ENCODE results near the gene RHEB. TPM values are rescaled to one million over a fixed set of nuclear protein-coding genes. Genes with fewer than 3 reads are reported as not detected.
A peak's percentile ranks its signal among the peaks of the same experiment; 100 is the strongest.

Gene RHEB
- total RNA-seq, 2 donors from 2014 or later: 44.9 to 91.0 TPM

DNA sequence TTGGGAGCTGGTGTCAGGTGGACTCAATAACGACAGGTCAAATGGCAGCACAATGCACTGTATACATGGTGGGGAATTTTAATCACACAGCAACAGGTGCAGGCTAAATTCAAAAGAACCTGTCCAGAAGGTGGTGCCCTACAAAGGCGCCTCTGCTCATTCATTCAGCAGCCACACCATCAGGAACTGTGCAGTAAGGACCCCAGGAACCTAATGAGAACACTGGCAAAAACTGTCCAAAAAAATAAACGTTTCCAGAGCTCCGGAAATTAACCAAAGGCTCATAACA is 57.8 kb downstream of the RHEB start:
- intact Hi-C loops (cut with DNase I): no loop called here
- TF ChIP-seq, protein P1, sequence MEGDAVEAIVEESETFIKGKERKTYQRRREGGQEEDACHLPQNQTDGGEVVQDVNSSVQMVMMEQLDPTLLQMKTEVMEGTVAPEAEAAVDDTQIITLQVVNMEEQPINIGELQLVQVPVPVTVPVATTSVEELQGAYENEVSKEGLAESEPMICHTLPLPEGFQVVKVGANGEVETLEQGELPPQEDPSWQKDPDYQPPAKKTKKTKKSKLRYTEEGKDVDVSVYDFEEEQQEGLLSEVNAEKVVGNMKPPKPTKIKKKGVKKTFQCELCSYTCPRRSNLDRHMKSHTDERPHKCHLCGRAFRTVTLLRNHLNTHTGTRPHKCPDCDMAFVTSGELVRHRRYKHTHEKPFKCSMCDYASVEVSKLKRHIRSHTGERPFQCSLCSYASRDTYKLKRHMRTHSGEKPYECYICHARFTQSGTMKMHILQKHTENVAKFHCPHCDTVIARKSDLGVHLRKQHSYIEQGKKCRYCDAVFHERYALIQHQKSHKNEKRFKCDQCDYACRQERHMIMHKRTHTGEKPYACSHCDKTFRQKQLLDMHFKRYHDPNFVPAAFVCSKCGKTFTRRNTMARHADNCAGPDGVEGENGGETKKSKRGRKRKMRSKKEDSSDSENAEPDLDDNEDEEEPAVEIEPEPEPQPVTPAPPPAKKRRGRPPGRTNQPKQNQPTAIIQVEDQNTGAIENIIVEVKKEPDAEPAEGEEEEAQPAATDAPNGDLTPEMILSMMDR (IDR thresholded peaks at IDR 0.05): no peak
- TF ChIP-seq POLR2A (IDR thresholded peaks at IDR 0.05): no peak
- no peaks in the 10 kb centered on the region for H3K27me3 ChIP-seq
- no peaks in the 10 kb centered on the region for H3K9me3 ChIP-seq
- H3K27ac ChIP-seq: no peak overlapping the region
- H3K36me3 ChIP-seq (replicated peaks in 1 of 2; ENCODE audit: insufficient read depth in 1 of 2, low read depth in 2 of 2): peaks cover 0 to 9% of the 10 kb centered on the region in 2 donors
- WGBS, 2 donors: 62% methylated on average over 4 of the region's 4 CpGs
- H3K4me3 ChIP-seq: no peak overlapping the region
- peaks cover 23% of the 10 kb centered on the region for H3K4me1 ChIP-seq
- ATAC-seq (no peak), DNase-seq (no peak)

DNA sequence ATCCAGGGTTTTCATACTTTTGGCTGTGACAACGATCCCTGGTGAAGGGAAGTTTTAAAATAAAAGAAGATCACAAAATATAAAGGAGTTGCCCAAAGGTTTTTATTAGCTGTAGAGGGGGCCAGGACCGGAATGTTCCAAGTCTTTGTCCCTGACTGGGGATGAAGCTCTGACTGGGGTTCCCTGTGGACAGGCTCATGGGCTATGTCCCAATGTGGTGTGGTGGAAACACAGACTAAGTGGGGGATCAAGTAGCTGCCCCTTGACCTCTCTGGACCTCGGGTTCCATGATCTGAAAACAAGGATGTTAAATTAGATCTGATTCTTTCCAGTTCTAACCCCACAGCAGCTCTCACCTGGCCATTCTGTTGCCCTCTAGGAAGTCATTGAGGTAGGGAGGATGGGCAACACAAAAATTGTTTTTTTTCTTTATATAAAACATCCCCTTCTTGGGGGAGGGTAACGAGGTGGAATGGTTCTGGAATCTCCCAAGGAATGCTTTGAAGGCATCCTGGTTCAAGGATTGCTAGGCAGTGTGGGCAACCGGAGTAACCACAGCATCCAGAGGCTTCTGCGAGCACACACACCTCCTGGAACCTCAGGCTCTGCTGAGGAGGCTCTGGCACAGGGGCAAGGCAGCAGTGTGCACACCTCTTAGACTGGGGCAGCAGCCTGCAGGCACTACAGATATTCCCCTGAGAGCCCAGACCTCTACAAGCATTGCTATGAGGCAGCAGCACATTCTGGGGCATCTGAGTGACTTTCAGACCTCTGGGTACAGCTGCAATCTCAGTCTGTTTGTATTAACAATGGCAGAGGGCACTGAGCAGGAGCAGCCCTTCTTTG is 58.4 kb downstream of the RHEB start:
- Histone ChIP-seq H3K4me3 (no peak overlapping the region), H3K27ac (peak overlapping the region in 3 of 4 donors; percentile 78 to 87 (median 81)), H3K27me3 (no peaks in the 10 kb centered on the region), H3K9me3 (no peaks in the 10 kb centered on the region), H3K36me3 (replicated peaks in 1 of 2; ENCODE audit: insufficient read depth in 1 of 2, low read depth in 2 of 2) (peaks cover 0 to 7% of the 10 kb centered on the region in 2 donors), H3K4me1 (peaks cover 23% of the 10 kb centered on the region)
- intact Hi-C loops (cut with DNase I): no loop called here
- no peak for ATAC-seq
- WGBS, 2 donors: 75 to 86% methylated on average over 4 to 6 of the region's 6 CpGs
- no peak for DNase-seq
- TF ChIP-seq, protein P1 (IDR thresholded peaks at IDR 0.05): no peak
- TF ChIP-seq POLR2A (IDR thresholded peaks at IDR 0.05): no peak

GRCh38 chr7:151460474-151460855 is 59.2 kb downstream of the RHEB start:
- peaks cover 0 to 2% of the 10 kb centered on the region in 2 donors for H3K36me3 ChIP-seq (replicated peaks in 1 of 2; ENCODE audit: insufficient read depth in 1 of 2, low read depth in 2 of 2)
- no peak for TF ChIP-seq POLR2A (IDR thresholded peaks at IDR 0.05)
- TF ChIP-seq, protein P1 (IDR thresholded peaks at IDR 0.05): no peak
- WGBS, 2 donors: 42 to 59% methylated on average over 6 to 10 of the region's 10 CpGs
- DNase-seq: peak; percentile 43 to 68 (median 52)
- H3K4me3 ChIP-seq: no peak overlapping the region
- H3K27me3 ChIP-seq: no peaks in the 10 kb centered on the region
- intact Hi-C loops (cut with DNase I): no loop called here
- H3K4me1 ChIP-seq: peaks cover 23% of the 10 kb centered on the region
- peak; percentile 34 for ATAC-seq
- peak overlapping the region; percentile 78 to 87 (median 84) for H3K27ac ChIP-seq
- H3K9me3 ChIP-seq: no peaks in the 10 kb centered on the region

DNA sequence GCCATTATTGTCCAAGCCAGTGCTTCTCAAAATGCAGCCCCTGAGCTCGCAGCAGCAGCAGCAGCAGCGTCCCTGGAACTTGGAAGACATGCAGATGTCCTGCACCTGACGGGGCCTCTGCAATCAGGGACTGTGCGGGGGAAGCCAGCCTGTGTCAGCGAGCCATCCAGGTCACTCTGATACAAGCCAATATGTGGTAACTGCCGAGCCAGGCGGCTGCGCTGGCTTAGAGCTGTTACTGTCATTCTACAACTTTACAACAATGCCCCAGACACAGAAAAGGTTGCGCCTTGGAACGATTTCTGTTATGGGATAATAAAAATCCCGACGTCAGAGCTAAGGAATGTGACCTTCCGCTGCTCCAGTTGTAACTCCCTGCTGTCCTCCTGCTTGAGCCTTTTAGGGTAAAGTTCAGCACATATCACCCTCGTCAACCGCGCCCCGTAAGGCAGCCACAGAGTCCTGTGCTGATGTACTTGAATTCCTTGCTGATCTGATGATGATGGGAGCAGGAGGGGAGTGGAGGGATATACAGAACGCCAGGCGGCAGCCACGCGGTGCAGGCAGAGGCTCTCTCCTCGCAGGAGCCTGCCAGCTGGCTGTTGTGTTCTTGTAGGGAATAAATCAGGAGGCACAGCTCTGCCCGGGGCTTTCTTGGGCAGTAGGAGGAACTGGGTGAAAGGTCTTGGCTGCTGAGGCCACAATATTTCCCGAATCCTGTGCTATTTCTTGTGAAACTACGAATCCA is 59.8 kb downstream of the RHEB start:
- ATAC-seq (peak; percentile 93), DNase-seq (peak; percentile 71 to 81 (median 80))
- 3% methylated on average over 14 to 25 of the region's 25 CpGs for whole genome bisulfite sequencing, 2 donors
- intact Hi-C loops (cut with DNase I): no loop called here
- Histone ChIP-seq H3K9me3 (no peaks in the 10 kb centered on the region), H3K27me3 (no peaks in the 10 kb centered on the region), H3K4me3 (no peak overlapping the region), H3K36me3 (replicated peaks in 1 of 2; ENCODE audit: insufficient read depth in 1 of 2, low read depth in 2 of 2) (no peaks in the 10 kb centered on the region), H3K27ac (peak overlapping the region; percentile 78 to 87 (median 84)), H3K4me1 (peaks cover 23% of the 10 kb centered on the region)
- peak in 2 of 3 donors; percentile 16 to 38 for TF ChIP-seq POLR2A (IDR thresholded peaks at IDR 0.05)
- TF ChIP-seq, protein P1 (IDR thresholded peaks at IDR 0.05): peak in 4 of 7 experiments; percentile 36 to 44 (median 40)

All from body of pancreas (tissue), 4 donors.